ENCODE measurements around the gene FKBP6. TPM values are rescaled to one million over a fixed set of nuclear protein-coding genes. Genes with fewer than 3 reads are reported as not detected.

Gene FKBP6, protein sequence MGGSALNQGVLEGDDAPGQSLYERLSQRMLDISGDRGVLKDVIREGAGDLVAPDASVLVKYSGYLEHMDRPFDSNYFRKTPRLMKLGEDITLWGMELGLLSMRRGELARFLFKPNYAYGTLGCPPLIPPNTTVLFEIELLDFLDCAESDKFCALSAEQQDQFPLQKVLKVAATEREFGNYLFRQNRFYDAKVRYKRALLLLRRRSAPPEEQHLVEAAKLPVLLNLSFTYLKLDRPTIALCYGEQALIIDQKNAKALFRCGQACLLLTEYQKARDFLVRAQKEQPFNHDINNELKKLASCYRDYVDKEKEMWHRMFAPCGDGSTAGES
- total RNA-seq (2022; extraction: Qiagen RNA extraction; ENCODE audit: low read depth): not detected in 5 replicates

DNA sequence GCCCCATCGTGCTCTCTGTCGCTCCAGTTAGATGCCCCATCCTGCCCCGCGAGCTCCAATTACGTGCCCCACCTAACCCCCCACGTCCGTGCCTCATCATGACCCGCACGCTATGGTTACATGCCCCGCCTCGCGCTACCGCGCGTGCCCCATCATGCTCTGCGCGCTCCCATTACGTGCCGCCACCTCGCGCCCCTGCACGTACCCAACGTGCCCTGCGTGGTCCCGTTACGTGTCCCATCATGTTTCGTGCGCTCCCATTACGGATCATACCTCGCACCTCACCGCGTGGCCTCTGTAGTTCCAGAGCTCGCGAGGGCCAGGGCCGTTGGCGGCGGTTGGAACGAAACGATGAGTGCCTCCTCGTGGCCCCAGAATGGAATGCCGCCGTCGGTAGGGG is at the start of gene FKBP6, which contains the start of gene TRIM50:
TSS of gene FKBP6 (plus strand) at position 240 of the 400 bp plus-strand sequence. CDS start 268 bp downstream, outside the sequence.
TSS of gene TRIM50 (minus strand) at position 161 of the 400 bp plus-strand sequence. CDS start 3,295 bp downstream, outside the sequence.

DNA sequence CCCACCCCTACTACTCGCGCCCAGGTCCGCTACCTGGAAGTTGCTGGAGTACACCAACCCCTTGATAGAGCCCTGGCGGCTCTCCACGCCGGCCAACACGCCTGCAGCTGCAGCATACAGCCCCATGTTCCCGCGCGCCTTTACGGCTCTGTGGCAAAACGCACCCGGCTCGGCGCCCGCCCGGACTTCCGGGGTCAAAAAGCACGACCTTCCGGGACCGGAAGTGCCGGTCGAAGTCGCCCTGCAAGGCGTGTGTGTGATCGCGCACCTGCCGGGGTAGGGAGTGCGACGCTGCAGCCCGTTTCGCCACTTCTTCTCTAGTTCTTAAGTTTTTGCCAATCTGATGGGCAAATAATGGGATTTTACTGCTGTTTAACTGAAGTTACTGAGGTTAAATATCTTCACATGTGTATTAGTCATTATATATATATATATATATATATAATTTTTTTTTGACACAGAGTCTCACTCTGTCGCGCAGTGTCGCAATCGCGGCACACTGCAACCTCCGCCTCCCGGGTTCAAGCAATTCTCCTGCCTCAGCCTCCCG is 19.2 kb upstream of the FKBP6 start, which contains the start of gene NSUN5:
TSS of gene NSUN5 (minus strand) at position 162 of the 550 bp plus-strand sequence. CDS start at position 126, 36 bp downstream.

Other genes starting within 250 kb of the FKBP6 start
- not detected in 5 replicates for gene SPDYE9, start 242.1 kb upstream of the FKBP6 start, total RNA-seq (2022; extraction: Qiagen RNA extraction; ENCODE audit: low read depth)
- 42.8 to 57.9 TPM (median 56.9 TPM) in 5 replicates for gene NSUN5, start 19.3 kb upstream of the FKBP6 start, total RNA-seq (2022; extraction: Qiagen RNA extraction; ENCODE audit: low read depth)
- gene TRIM50, start 79 bp upstream of the FKBP6 start, total RNA-seq (2022; extraction: Qiagen RNA extraction; ENCODE audit: low read depth): not detected in 5 replicates
- 0.99 to 2.4 TPM (median 1.9 TPM) in 5 replicates for gene FZD9, start 105.6 kb downstream of the FKBP6 start, total RNA-seq (2022; extraction: Qiagen RNA extraction; ENCODE audit: low read depth)
- gene BAZ1B, start 194.1 kb downstream of the FKBP6 start, total RNA-seq (2022; extraction: Qiagen RNA extraction; ENCODE audit: low read depth): 54.1 to 72.4 TPM (median 61.7 TPM) in 5 replicates
- gene BCL7B, start 229.5 kb downstream of the FKBP6 start, total RNA-seq (2022; extraction: Qiagen RNA extraction; ENCODE audit: low read depth): 62.6 to 80.5 TPM (median 71.7 TPM) in 5 replicates

Measured in A549 treated with CpdA at 1 μM for 4 hours (cell line).